ENCODE measurements around the gene EHD4. TPM values are rescaled to one million over a fixed set of nuclear protein-coding genes. Genes with fewer than 3 reads are reported as not detected.
A peak's percentile ranks its signal among the peaks of the same experiment; 100 is the strongest.

Gene EHD4
- total and polyA plus RNA-seq, 9 donors = 8.8 to 23.3 (median 13.7) TPM

DNA sequence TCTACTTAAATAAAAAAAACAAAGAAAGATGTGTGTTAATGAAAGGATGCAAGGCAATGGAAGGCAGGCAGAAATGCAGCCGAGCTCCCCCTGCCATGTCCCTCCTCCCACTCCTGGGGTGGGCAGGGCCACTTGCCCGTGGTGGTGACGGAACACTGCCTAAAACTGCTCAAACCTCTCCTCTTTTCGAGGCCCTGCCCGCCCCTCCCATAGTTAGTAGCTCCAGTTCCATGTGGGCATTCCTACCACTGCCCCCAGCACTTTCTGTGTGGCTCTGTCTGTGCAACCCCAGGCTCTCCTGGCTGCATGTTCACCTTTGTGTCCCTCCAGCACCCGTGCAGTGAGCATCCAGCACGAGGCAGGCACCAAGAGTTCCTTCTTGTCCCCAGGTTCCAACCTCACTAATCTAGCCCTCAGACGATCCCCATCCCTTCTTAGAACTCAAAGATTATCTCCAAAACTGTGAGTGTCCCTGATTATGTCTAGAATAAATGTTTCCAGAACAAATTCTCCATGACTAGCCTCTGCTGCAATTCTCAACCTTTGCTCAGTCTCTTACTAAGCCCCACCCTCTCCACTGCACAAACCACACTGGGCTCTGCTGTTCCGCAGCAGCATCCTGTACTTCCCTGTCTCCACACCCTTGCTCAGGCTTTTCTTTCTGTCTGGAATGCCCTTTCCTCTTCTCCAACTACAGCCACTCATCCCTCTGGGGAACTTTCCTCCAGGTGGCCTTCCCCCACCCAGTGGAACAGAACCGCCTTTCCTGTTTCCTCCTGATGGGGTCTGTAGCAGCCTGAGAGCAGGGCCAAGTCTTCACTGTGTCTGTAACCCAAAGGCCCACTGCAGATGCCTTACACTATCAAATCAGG lies 45.9 kb downstream of the EHD4 start:
- no peak for DNase-seq
- no peak overlapping the region for H3K27ac ChIP-seq
- no peaks in the 10 kb centered on the region for H3K9me3 ChIP-seq
- WGBS, 3 donors = 81 to 84% (median 82%) methylated on average over 10 of the region's 10 CpGs
- intact Hi-C loops (cut with DNase I) = no loop called here
- peaks cover 7% of the 10 kb centered on the region for H3K4me1 ChIP-seq (ENCODE audit: insufficient read depth)
- H3K36me3 ChIP-seq = no peaks in the 10 kb centered on the region
- no peaks in the 10 kb centered on the region for H3K27me3 ChIP-seq
- no peak overlapping the region for H3K4me3 ChIP-seq
- no peak for TF ChIP-seq POLR2A (IDR thresholded peaks at IDR 0.05)

DNA sequence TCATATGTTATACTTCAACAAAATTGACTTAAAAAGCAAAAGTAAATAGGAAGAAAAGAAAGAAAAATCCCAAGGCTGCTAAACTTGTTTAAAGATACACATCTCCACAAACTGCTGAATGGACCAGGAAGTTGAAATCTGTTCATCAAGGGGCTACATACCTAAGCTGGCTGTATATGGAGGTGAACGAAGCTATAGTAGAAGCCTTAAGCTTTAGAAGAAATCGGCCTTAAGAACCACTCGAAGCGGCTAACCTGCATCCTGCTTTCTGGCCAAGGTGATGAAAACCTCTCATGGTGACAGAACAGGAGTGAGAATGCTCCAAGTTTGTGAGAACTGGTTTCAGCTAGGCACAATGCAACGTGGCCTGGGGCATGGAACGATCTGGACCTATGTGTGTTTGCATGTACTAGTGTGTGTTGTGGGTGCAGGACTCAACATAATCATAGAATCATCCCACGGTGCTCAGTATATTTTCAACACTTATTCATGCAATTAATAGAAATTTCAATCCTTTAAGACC lies 47.2 kb downstream of the EHD4 start:
- Histone ChIP-seq H3K36me3 (no peaks in the 10 kb centered on the region), H3K27ac (no peak overlapping the region), H3K4me3 (no peak overlapping the region), H3K4me1 (ENCODE audit: insufficient read depth) (peaks cover 12% of the 10 kb centered on the region), H3K9me3 (no peaks in the 10 kb centered on the region), H3K27me3 (no peaks in the 10 kb centered on the region)
- DNase-seq = no peak
- intact Hi-C loops (cut with DNase I) = no loop called here
- TF ChIP-seq, protein P1, sequence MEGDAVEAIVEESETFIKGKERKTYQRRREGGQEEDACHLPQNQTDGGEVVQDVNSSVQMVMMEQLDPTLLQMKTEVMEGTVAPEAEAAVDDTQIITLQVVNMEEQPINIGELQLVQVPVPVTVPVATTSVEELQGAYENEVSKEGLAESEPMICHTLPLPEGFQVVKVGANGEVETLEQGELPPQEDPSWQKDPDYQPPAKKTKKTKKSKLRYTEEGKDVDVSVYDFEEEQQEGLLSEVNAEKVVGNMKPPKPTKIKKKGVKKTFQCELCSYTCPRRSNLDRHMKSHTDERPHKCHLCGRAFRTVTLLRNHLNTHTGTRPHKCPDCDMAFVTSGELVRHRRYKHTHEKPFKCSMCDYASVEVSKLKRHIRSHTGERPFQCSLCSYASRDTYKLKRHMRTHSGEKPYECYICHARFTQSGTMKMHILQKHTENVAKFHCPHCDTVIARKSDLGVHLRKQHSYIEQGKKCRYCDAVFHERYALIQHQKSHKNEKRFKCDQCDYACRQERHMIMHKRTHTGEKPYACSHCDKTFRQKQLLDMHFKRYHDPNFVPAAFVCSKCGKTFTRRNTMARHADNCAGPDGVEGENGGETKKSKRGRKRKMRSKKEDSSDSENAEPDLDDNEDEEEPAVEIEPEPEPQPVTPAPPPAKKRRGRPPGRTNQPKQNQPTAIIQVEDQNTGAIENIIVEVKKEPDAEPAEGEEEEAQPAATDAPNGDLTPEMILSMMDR (IDR thresholded peaks at IDR 0.05) = no peak
- TF ChIP-seq POLR2A (IDR thresholded peaks at IDR 0.05) (no peak), EP300 (IDR thresholded peaks at IDR 0.05) (no peak)
- WGBS, 3 donors = 86 to 90% (median 86%) methylated on average over 7 of the region's 7 CpGs

DNA sequence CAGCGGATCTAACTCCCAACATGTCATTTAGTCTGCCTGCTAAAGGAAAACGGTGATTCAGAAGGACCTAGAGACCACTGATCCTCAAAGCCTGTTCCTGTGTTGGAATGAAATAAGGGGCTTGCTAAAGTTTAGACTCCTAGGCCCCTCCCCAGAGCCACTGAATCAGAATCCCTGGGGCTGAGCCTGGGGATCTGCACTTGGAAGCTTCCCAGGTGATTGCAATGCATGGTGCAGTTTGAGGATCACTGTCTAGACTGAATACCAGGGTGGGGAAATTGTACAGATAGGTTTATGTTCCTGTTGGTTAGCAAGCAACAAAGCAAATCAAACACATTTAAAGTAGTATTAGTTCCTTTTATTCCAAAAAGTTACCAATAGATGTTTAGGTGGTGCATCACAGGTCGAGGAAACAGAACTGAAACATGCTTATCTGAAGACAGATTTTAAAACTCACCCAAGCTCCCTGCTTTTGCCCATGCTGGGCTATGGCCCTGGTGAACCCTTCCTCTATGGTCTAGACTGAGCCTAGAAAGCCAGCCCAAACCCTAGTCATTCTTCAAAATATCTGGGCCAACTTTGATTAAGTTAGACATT lies 48.9 kb downstream of the EHD4 start:
- Histone ChIP-seq H3K4me3 (no peak overlapping the region), H3K4me1 (ENCODE audit: insufficient read depth) (peaks cover 23% of the 10 kb centered on the region), H3K27ac (no peak overlapping the region), H3K9me3 (no peaks in the 10 kb centered on the region), H3K36me3 (no peaks in the 10 kb centered on the region), H3K27me3 (no peaks in the 10 kb centered on the region)
- 97 to 100% (median 97%) methylated on average over 3 of the region's 3 CpGs for WGBS, 3 donors
- TF ChIP-seq POLR2A (IDR thresholded peaks at IDR 0.05) = no peak
- intact Hi-C loops (cut with DNase I) = no loop called here
- no peak for DNase-seq

DNA sequence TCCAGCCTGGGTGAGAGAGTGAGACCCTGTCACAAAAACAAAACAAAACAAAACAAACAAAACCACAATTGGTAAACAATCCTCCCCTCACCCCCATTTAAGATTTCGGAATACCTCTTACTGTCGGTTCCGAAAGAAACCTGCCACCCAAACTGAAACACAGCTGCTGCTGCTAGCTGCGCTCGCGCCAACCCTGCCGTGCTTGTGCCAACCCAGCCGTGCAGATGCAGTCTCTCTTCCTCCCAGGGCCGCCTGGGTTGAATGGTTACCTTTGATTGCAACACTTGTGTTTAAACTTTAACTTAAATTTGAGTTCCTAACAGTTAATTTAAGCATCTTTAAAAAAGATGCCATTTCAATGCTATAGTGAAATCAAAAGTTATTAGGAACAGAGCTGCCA lies 50.0 kb downstream of the EHD4 start:
- intact Hi-C loops (cut with DNase I) = no loop called here
- no peaks in the 10 kb centered on the region for H3K36me3 ChIP-seq
- DNase-seq = no peak
- TF ChIP-seq, protein P1 (IDR thresholded peaks at IDR 0.05) = no peak
- TF ChIP-seq POLR2A (IDR thresholded peaks at IDR 0.05) = no peak
- TF ChIP-seq EP300 (IDR thresholded peaks at IDR 0.05) = no peak
- no peaks in the 10 kb centered on the region for H3K27me3 ChIP-seq
- no peak overlapping the region for H3K4me3 ChIP-seq
- peaks cover 31% of the 10 kb centered on the region for H3K4me1 ChIP-seq (ENCODE audit: insufficient read depth)
- H3K27ac ChIP-seq = no peak overlapping the region
- no peaks in the 10 kb centered on the region for H3K9me3 ChIP-seq
- WGBS, 3 donors = 85 to 92% (median 92%) methylated on average over 9 of the region's 9 CpGs

DNA sequence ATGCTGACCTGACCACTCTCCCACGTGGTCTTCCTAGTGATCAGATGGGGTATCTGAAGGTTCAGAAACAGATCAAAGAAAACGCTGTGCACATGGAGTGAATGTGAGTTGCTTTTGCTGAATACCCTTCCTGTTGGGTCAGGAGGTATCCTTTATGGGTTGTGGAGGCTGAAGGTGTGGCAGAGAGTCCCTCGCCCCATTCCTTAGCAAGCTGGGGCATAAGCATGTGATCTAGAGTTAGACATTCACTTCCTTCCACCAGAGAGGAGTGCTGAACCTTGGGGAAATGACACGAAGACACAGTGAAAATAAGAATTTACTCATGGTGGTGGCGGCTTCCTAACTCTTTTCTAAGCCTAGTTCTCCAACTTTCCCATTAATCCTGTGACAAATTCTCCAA lies 50.7 kb downstream of the EHD4 start:
- H3K27ac ChIP-seq = peak overlapping the region in 1 of 2 donors; percentile 49
- no peaks in the 10 kb centered on the region for H3K9me3 ChIP-seq
- TF ChIP-seq EP300 (IDR thresholded peaks at IDR 0.05) (no peak), POLR2A (IDR thresholded peaks at IDR 0.05) (no peak)
- TF ChIP-seq, protein P1 (IDR thresholded peaks at IDR 0.05) = no peak
- H3K27me3 ChIP-seq = no peaks in the 10 kb centered on the region
- H3K36me3 ChIP-seq = no peaks in the 10 kb centered on the region
- WGBS, 3 donors = 82 to 86% (median 84%) methylated on average over 5 of the region's 5 CpGs
- intact Hi-C loops (cut with DNase I) = no loop called here
- H3K4me3 ChIP-seq = no peak overlapping the region
- DNase-seq = no peak
- H3K4me1 ChIP-seq (ENCODE audit: insufficient read depth) = peaks cover 31% of the 10 kb centered on the region

Measured in ovary (tissue), 9 donors.